GM12878 (cell line): ENCODE measurements around the gene SERTAD1. TPM values are rescaled to one million over a fixed set of nuclear protein-coding genes. Genes with fewer than 3 reads are reported as not detected.

Experiments used
- ATAC-seq: fragments of 200-7000 bp; cut with Tn5 transposase; 3 replicates; pipeline ENCODE4 v1.9.1; 2020; ENCODE audit warnings: mild to moderate bottlenecking, moderate library complexity
- BruUV-seq: library from RNA; stranded (reverse); fragments of 400-500 nt; replicated peaks from 2 replicates; lab custom pipeline; 2021; lab: Mats Ljungman, UMichigan
- CTCF ChIA-PET: fragments of 300-600 bp; sonication (Branson Sonifier 250); formaldehyde crosslinking; extraction: SDS; loops from one replicate; lab custom pipeline; 2021; ENCODE audit warnings: inconsistent platforms; lab: Yijun Ruan, JAX
- POLR2A ChIA-PET: fragments of 350-600 bp; formaldehyde crosslinking; extraction: SDS; loops from one replicate; lab custom pipeline; 2021; ENCODE audit warnings: inconsistent platforms; lab: Charles Lee
- RAD21 ChIA-PET: fragments of 300-600 bp; sonication (Branson Sonifier 250); formaldehyde crosslinking; loops from one replicate; lab custom pipeline; 2023; ENCODE audit warnings: antibody characterized with exemption; ENCODE audit not compliant: unreplicated experiment; lab: Charles Lee
- SMC1A ChIA-PET: fragments of 300-600 bp; sonication (Branson Sonifier 250); formaldehyde crosslinking; loops from one replicate; lab custom pipeline; 2023; ENCODE audit not compliant: unreplicated experiment, uncharacterized antibody; lab: Charles Lee
- DNase-seq: peaks from one replicate; pipeline ENCODE4 v3.0.0-alpha.2; 2011; ENCODE audit warnings: low read depth, low spot score
- FAIRE-seq: peaks from 3 replicates; lab custom pipeline; 2011; peaks lifted over from hg19 to GRCh38; lab: Jason Lieb, UNC
- H2AFZ ChIP-seq: 2 replicates; pipeline ENCODE4 v1.6.0; 2011; ENCODE audit warnings: low read depth, low read length, control low read depth; ENCODE audit not compliant: control insufficient read depth
- H3K27ac ChIP-seq: 2 replicates; pipeline ENCODE4 v1.5.1; 2011; ENCODE audit warnings: control low read depth; ENCODE audit not compliant: control insufficient read depth, insufficient read depth
- H3K27me3 ChIP-seq, 2 experiments: replicated peaks in 1 of 2; 2 replicates each; pipeline versions ENCODE4 v1.6.0 to v1.6.1; 2011; ENCODE audit warnings: low read length in 1 of 2; ENCODE audit not compliant: control insufficient read depth in 2 of 2, insufficient read depth in 2 of 2
- H3K36me3 ChIP-seq, 2 experiments: 2 replicates each; pipeline ENCODE4 v1.5.1; 2011; ENCODE audit warnings: low read length in 1 of 2; ENCODE audit not compliant: control insufficient read depth in 2 of 2, insufficient read depth in 2 of 2
- H3K4me1 ChIP-seq: 2 replicates; pipeline ENCODE4 v1.6.1; 2011; ENCODE audit warnings: mild to moderate bottlenecking, low read length, moderate library complexity, mixed read lengths; ENCODE audit not compliant: control insufficient read depth, insufficient read depth
- H3K4me2 ChIP-seq: 2 replicates; pipeline ENCODE4 v1.6.0; 2011; ENCODE audit warnings: control low read depth; ENCODE audit not compliant: control insufficient read depth, insufficient read depth
- H3K4me3 ChIP-seq: fragments of 200-600 bp; sonication (generic); 2 replicates; pipeline ENCODE4 v1.5.1; 2016
- H3K79me2 ChIP-seq: 2 replicates; pipeline ENCODE4 v1.6.0; 2011; ENCODE audit warnings: low read length; ENCODE audit not compliant: control insufficient read depth, insufficient read depth
- H3K9ac ChIP-seq: 2 replicates; pipeline ENCODE4 v1.8.0; 2011; ENCODE audit warnings: low read length, control low read depth, mixed read lengths; ENCODE audit not compliant: control insufficient read depth, insufficient read depth
- H3K9me3 ChIP-seq: replicated peaks from 3 replicates; pipeline ENCODE4 v1.5.1; 2011; ENCODE audit warnings: mild to moderate bottlenecking, low read length; ENCODE audit not compliant: control insufficient read depth, insufficient read depth
- H4K20me1 ChIP-seq: 2 replicates; pipeline ENCODE4 v1.6.0; 2011; ENCODE audit not compliant: control insufficient read depth, insufficient read depth
- BCL11A ChIP-seq: IDR thresholded peaks from 2 replicates; pipeline ENCODE4 v1.6.1; 2011; ENCODE audit warnings: low read depth, low read length
- EGR1 ChIP-seq, 2 experiments: IDR thresholded peaks; 1 replicate in 1 of 2; 2 replicates in 1 of 2; pipeline ENCODE4 v1.6.1; 2011 to 2012; ENCODE audit warnings: low read depth in 2 of 2, low read length in 2 of 2, borderline replicate concordance in 1 of 2, mild to moderate bottlenecking in 1 of 2, moderate library complexity in 1 of 2
- FOXK2 ChIP-seq: fragments of 450-650 bp; IDR thresholded peaks from 2 replicates; pipeline ENCODE4 v1.6.1; 2017; ENCODE audit warnings: mild to moderate bottlenecking, moderate library complexity
- FOXM1 ChIP-seq: IDR thresholded peaks from 2 replicates; pipeline ENCODE4 v1.6.1; 2012; ENCODE audit warnings: low read depth, mild to moderate bottlenecking, inconsistent platforms, low read length, moderate library complexity
- HDGF ChIP-seq: fragments of 450-650 bp; IDR thresholded peaks from 2 replicates; pipeline ENCODE4 v1.6.1; 2016; ENCODE audit warnings: antibody characterized with exemption
- PAX5 ChIP-seq: IDR thresholded peaks from 2 replicates; pipeline ENCODE4 v1.6.1; 2011; ENCODE audit warnings: low read depth, low read length, borderline replicate concordance
- POLR2AphosphoS5 ChIP-seq: IDR thresholded peaks from 2 replicates; pipeline ENCODE4 v1.6.1; 2011; ENCODE audit warnings: mild to moderate bottlenecking, low read length, inconsistent platforms
- RAD51 ChIP-seq: fragments of 450-650 bp; IDR thresholded peaks from 2 replicates; pipeline ENCODE4 v1.6.1; 2016; ENCODE audit warnings: moderate library complexity, mild to moderate bottlenecking, inconsistent platforms
- TAF1 ChIP-seq: IDR thresholded peaks from 2 replicates; pipeline ENCODE4 v1.6.1; 2011; ENCODE audit warnings: mild to moderate bottlenecking, low read depth, low read length, borderline replicate concordance
- ZNF384 ChIP-seq: IDR thresholded peaks from 2 replicates; pipeline ENCODE4 v1.6.1; 2012; ENCODE audit warnings: low read depth, mild to moderate bottlenecking, low read length, improper control_type of control experiment, borderline replicate concordance
- ZZZ3 ChIP-seq: IDR thresholded peaks from 2 replicates; pipeline ENCODE4 v1.6.1; 2011; ENCODE audit warnings: low read depth; ENCODE audit not compliant: control insufficient read depth, insufficient read length
- WGBS: methylation state at CpG from one replicate; pipeline ENCODE4 v1.1.6; 2016; ENCODE audit warnings: low lambda C conversion rate; ENCODE audit not compliant: insufficient replicate concordance, insufficient coverage; ENCODE audit errors: missing lambda C conversion rate; 5-methylcytosine and 5-hydroxymethylcytosine counted together
- in situ Hi-C: fragments of 300-500 bp; cut with MboI; formaldehyde crosslinking; loops from 9 replicates; pipeline ENCODE4 v1.14.3; 2018; ENCODE audit warnings: mixed read lengths
- intact Hi-C: fragments of 100-400 bp; cut with micrococcal nuclease; formaldehyde crosslinking; loops from one replicate; pipeline ENCODE4 v1.14.2; 2022; ENCODE audit not compliant: unreplicated experiment
- polyA plus RNA-seq, 11 experiments: library from polyadenylated mRNA; depleted of rRNA in 4 of 11; unstranded in 6 of 11; stranded (reverse) in 5 of 11; fragments of >200 nt; fragmentation: Nextera tagmentation in 4 of 11; fragmentation: Illumina TruSeq in 1 of 11; extraction: Ambion mirVana in 4 of 11; extraction: Trizol in 1 of 11; gene quantifications; 1 replicate in 1 of 11; 2 replicates in 10 of 11; pipeline versions ENCODE4 v1.2.1 to v1.2.3, GENCODE V29; 2011 to 2016; ENCODE audit warnings: inconsistent platforms in 2 of 11, missing spikeins in 2 of 11, low read depth in 1 of 11
- total RNA-seq, 4 experiments: library from RNA; depleted of rRNA in 3 of 4; stranded (reverse); fragments of >200 nt in 3 of 4; fragmentation: Illumina TruSeq in 1 of 4; extraction: Trizol in 1 of 4; gene quantifications; 2 replicates each; pipeline versions ENCODE4 v1.2.1 to v1.2.3, GENCODE V29; 2013 to 2021
- TF ChIP-seq, protein P1 (sequence below): IDR thresholded peaks from 2 replicates; pipeline ENCODE4 v1.6.1; 2011; ENCODE audit warnings: borderline replicate concordance, low read depth, mild to moderate bottlenecking, moderate library complexity, mixed read lengths, low read length; ENCODE audit not compliant: insufficient read depth; ENCODE audit errors: extremely low read length
- TF ChIP-seq, protein P2 (sequence below): fragments of 450-650 bp; IDR thresholded peaks from 2 replicates; pipeline ENCODE4 v1.6.1; 2017; ENCODE audit warnings: borderline replicate concordance
- TF ChIP-seq, protein P3 (sequence below): fragments of 450-650 bp; IDR thresholded peaks from 2 replicates; pipeline ENCODE4 v1.6.1; 2017; ENCODE audit warnings: mild to moderate bottlenecking, moderate library complexity
- TF ChIP-seq, protein P4 (sequence below): fragments of 450-650 bp; IDR thresholded peaks from 2 replicates; pipeline ENCODE4 v1.6.1; 2014; ENCODE audit warnings: mild to moderate bottlenecking

The SERTAD1 gene
- total and polyA plus RNA-seq, 10 of the 15 experiments (the other 5 are each of a cell fraction or from before 2014, with no cell fraction given): 0.23 to 14.2 (median 8.0) TPM

DNA sequence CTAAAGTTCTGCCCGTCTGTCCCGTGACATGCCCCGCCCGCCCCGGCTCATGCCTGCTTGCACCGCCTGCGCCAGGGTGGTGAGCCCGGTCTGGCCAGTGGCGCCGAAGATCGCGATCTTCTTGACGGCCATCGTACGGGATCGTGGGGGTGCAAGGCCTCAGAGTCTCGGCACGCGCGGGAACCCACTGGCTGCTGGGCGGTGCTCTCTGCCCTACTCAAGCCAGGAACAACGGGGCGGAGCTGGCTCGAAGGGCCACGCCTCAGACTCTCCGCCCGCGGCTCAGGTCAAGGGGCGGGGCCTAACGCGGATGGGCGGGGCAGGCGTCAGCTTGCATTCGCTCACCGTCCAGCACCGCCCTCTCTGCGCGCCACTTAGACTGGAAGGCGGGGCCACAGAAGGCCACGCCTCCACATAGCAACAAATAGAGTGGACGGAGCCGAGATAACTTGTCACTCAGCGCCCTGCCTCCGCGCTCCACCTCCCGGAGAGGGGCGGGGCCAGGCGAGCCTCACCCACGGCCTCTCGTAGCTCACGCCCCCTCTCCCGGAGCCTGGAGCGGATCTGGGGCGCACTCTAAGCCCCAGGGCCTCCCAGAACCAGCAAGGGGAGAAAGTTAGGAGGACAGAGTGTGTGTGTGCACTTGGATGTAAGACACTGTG is 39.9 kb upstream of the SERTAD1 start, which contains the start of gene BLVRB:
Gene BLVRB (minus strand): TSS at position 189 of the 662 bp plus-strand sequence. CDS start 57 bp downstream, at position 132.
- RAD21 ChIA-PET: interaction anchor here (0.6 to 4.6 kb wide), 20 partner anchors 12 to 276 kb away, joined by 3 to 26 read pairs (median 4); partner anchors contain the start of genes C19orf47, PLD3 and SERTAD1
- 1% methylated on average over 52 of the region's 54 CpGs for WGBS
- in situ Hi-C loops (no loop called here), intact Hi-C loops (loop anchor here (2.0 kb wide), 1 partner anchor 133 kb away; no protein-coding TSS in a partner anchor)
- BruUV-seq: no TSS peak
- FAIRE-seq: peak; percentile 99
- CTCF ChIA-PET: interaction anchor here (0.6 to 4.7 kb wide), 18 partner anchors 11 to 169 kb away, joined by 3 to 67 read pairs (median 5); partner anchors contain the start of gene SERTAD1
- H3K27me3 ChIP-seq: peaks cover 0 to 2% of the 10 kb centered on the region in 2 experiments; a peak in 3 of 4 replicates
- peak within 1 kb of the TSS; percentile 66 for H3K4me3 ChIP-seq
- SMC1A ChIA-PET: interaction anchor here (0.7 to 3.4 kb wide), 12 partner anchors 22 to 161 kb away, joined by 3 to 18 read pairs (median 3); partner anchors contain the start of gene SERTAD3
- H3K9me3 ChIP-seq: no peaks in the 10 kb centered on the region
- no peaks in the 10 kb centered on the region for H3K36me3 ChIP-seq
- peak within 1 kb of the TSS; percentile 95 for H2AFZ ChIP-seq
- peaks cover 31% of the 10 kb centered on the region for H3K4me1 ChIP-seq
- H4K20me1 ChIP-seq: no peaks in the 10 kb centered on the region
- H3K9ac ChIP-seq: peak within 1 kb of the TSS; percentile 81
- ATAC-seq: peak; percentile 89
- H3K79me2 ChIP-seq: no peaks in the 10 kb centered on the region
- H3K4me2 ChIP-seq: peak within 1 kb of the TSS; percentile 82
- POLR2A ChIA-PET: interaction anchor here (0.5 to 1.9 kb wide), 12 partner anchors 9 to 512 kb away, joined by 3 to 15 read pairs (median 5); partner anchors contain the start of gene SERTAD1
- H3K27ac ChIP-seq: peak within 1 kb of the TSS; percentile 61
- peak; percentile 96 for DNase-seq
- peak; percentile 99 for TF ChIP-seq HDGF
- TF ChIP-seq, protein P1, sequence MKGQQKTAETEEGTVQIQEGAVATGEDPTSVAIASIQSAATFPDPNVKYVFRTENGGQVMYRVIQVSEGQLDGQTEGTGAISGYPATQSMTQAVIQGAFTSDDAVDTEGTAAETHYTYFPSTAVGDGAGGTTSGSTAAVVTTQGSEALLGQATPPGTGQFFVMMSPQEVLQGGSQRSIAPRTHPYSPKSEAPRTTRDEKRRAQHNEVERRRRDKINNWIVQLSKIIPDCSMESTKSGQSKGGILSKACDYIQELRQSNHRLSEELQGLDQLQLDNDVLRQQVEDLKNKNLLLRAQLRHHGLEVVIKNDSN: no peak
- TF ChIP-seq PAX5: no peak
- peak; percentile 71 for TF ChIP-seq POLR2AphosphoS5
- no peak for TF ChIP-seq FOXK2
- no peak for TF ChIP-seq TAF1
- TF ChIP-seq, protein P2, sequence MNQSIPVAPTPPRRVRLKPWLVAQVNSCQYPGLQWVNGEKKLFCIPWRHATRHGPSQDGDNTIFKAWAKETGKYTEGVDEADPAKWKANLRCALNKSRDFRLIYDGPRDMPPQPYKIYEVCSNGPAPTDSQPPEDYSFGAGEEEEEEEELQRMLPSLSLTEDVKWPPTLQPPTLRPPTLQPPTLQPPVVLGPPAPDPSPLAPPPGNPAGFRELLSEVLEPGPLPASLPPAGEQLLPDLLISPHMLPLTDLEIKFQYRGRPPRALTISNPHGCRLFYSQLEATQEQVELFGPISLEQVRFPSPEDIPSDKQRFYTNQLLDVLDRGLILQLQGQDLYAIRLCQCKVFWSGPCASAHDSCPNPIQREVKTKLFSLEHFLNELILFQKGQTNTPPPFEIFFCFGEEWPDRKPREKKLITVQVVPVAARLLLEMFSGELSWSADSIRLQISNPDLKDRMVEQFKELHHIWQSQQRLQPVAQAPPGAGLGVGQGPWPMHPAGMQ: no peak
- TF ChIP-seq EGR1 (IDR thresholded peaks at IDR 0.05; ENCODE audit: borderline replicate concordance in 1 of 2, low read depth in 2 of 2, low read length in 2 of 2): peak in 1 of 2 experiments; percentile 60; a peak in 2 of 3 replicates
- TF ChIP-seq, protein P3, sequence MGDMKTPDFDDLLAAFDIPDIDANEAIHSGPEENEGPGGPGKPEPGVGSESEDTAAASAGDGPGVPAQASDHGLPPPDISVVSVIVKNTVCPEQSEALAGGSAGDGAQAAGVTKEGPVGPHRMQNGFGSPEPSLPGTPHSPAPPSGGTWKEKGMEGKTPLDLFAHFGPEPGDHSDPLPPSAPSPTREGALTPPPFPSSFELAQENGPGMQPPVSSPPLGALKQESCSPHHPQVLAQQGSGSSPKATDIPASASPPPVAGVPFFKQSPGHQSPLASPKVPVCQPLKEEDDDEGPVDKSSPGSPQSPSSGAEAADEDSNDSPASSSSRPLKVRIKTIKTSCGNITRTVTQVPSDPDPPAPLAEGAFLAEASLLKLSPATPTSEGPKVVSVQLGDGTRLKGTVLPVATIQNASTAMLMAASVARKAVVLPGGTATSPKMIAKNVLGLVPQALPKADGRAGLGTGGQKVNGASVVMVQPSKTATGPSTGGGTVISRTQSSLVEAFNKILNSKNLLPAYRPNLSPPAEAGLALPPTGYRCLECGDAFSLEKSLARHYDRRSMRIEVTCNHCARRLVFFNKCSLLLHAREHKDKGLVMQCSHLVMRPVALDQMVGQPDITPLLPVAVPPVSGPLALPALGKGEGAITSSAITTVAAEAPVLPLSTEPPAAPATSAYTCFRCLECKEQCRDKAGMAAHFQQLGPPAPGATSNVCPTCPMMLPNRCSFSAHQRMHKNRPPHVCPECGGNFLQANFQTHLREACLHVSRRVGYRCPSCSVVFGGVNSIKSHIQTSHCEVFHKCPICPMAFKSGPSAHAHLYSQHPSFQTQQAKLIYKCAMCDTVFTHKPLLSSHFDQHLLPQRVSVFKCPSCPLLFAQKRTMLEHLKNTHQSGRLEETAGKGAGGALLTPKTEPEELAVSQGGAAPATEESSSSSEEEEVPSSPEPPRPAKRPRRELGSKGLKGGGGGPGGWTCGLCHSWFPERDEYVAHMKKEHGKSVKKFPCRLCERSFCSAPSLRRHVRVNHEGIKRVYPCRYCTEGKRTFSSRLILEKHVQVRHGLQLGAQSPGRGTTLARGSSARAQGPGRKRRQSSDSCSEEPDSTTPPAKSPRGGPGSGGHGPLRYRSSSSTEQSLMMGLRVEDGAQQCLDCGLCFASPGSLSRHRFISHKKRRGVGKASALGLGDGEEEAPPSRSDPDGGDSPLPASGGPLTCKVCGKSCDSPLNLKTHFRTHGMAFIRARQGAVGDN: peak; percentile 19; the same call in 1 of the 2 replicates
- TF ChIP-seq, protein P4, sequence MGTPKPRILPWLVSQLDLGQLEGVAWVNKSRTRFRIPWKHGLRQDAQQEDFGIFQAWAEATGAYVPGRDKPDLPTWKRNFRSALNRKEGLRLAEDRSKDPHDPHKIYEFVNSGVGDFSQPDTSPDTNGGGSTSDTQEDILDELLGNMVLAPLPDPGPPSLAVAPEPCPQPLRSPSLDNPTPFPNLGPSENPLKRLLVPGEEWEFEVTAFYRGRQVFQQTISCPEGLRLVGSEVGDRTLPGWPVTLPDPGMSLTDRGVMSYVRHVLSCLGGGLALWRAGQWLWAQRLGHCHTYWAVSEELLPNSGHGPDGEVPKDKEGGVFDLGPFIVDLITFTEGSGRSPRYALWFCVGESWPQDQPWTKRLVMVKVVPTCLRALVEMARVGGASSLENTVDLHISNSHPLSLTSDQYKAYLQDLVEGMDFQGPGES: 0 out of 2 replicates have a peak, but pooled peaks have one; percentile 54
- TF ChIP-seq FOXM1: no peak
- TF ChIP-seq ZNF384: no peak
- TF ChIP-seq RAD51: no peak
- no peak for TF ChIP-seq BCL11A
- no peak for TF ChIP-seq ZZZ3
